Body of pancreas (tissue), 4 donors: ENCODE measurements around the gene DNAH3. TPM values are rescaled to one million over a fixed set of nuclear protein-coding genes. Genes with fewer than 3 reads are reported as not detected.

Experiments used
- ATAC-seq: fragments of 150-250 bp; one replicate; pipeline ENCODE4 v1.9.1; 2016
- DNase-seq, 4 donors: peaks; one replicate each; pipeline ENCODE4 v3.0.0-alpha.2; 2019
- H3K27ac ChIP-seq, 4 donors: fragments of 200-600 bp; sonication (generic); 1 replicate in 3 of 4; 2 replicates in 1 of 4; pipeline versions ENCODE4 v1.5.1 to v1.6.1; 2016 to 2019; ENCODE audit warnings: mild to moderate bottlenecking in 1 of 4, mixed read lengths in 1 of 4, moderate library complexity in 1 of 4
- H3K27me3 ChIP-seq, 2 donors: fragments of 200-600 bp; sonication (generic); one replicate each; pipeline ENCODE4 v1.6.0; 2016; ENCODE audit warnings: mild to moderate bottlenecking in 1 of 2
- H3K36me3 ChIP-seq, 2 donors: fragments of 200-600 bp; sonication (generic); replicated peaks in 1 of 2; 2 replicates each; pipeline ENCODE4 v1.5.1; 2016; ENCODE audit warnings: low read depth in 2 of 2; ENCODE audit not compliant: insufficient read depth in 1 of 2
- H3K4me1 ChIP-seq: fragments of 200-600 bp; sonication (generic); one replicate; pipeline ENCODE4 v1.6.0; 2016
- H3K4me3 ChIP-seq, 2 donors: fragments of 200-600 bp; sonication (generic); 1 replicate in 1 of 2; 2 replicates in 1 of 2; pipeline ENCODE4 v1.5.1; 2016 to 2019
- H3K9me3 ChIP-seq, 3 donors: fragments of 200-600 bp; sonication (generic); 1 replicate in 2 of 3; 2 replicates in 1 of 3; pipeline ENCODE4 v1.5.1; 2016
- CTCF ChIP-seq, 7 experiments: fragments of 450-650 bp in 4 of 7; fragments of 200-600 bp in 3 of 7; sonication (generic) in 3 of 7; IDR thresholded peaks; one replicate each; pipeline ENCODE4 v1.5.1; 2016 to 2019; ENCODE audit warnings: antibody characterized with exemption in 7 of 7
- POLR2A ChIP-seq, 3 donors: fragments of 450-650 bp; IDR thresholded peaks; one replicate each; pipeline ENCODE4 v1.6.1; 2016; ENCODE audit warnings: antibody characterized with exemption in 3 of 3, mild to moderate bottlenecking in 2 of 3
- WGBS, 2 donors: methylation state at CpG; one replicate each; pipeline ENCODE4 v1.1.5; 2017; 5-methylcytosine and 5-hydroxymethylcytosine counted together
- intact Hi-C: fragments of 100-400 bp; cut with DNase I; formaldehyde crosslinking; loops from one replicate; pipeline ENCODE4 v1.15.1; 2023
- total RNA-seq, 2 donors: library from RNA; depleted of rRNA; stranded (reverse); fragments of >200 nt; gene quantifications; one replicate each; pipeline ENCODE4 v1.1.0, GENCODE V29; 2016

DNAH3 gene
- total RNA-seq, 2 donors from 2014 or later, result not detected

DNA sequence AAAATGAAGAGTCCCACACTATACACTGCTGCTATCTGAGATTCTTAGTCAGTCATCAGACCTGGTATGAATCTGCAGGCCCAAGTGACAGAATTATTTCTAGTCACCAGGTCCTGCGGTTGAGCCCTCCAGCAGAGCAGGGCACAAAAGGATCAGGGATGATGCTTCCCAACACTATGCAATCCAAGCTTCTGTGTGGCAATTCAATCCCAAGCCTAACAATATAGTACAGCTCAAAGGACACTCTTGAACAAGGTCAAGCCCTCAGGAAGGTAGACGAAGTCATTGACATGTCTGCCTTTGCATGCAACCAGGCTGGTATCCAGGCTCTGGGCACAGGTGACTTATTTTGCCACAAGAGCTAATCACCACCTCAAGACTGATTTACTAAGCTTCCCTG lies 256.3 kb downstream of the DNAH3 start:
- TF ChIP-seq POLR2A (IDR thresholded peaks at IDR 0.05) (no peak), CTCF (IDR thresholded peaks at IDR 0.05) (no peak)
- Histone ChIP-seq H3K4me1 (peaks cover 42% of the 10 kb centered on the region), H3K9me3 (no peaks in the 10 kb centered on the region), H3K27me3 (no peaks in the 10 kb centered on the region), H3K4me3 (no peak overlapping the region), H3K36me3 (no peaks in the 10 kb centered on the region), H3K27ac (no peak overlapping the region)
- intact Hi-C loops, result no loop called here
- no peak for DNase-seq
- 78 to 100% methylated on average over 2 of the region's 2 CpGs for WGBS, 2 donors
- no peak for ATAC-seq

GRCh38 chr16:20889625-20890275 lies 260.9 kb downstream of the DNAH3 start:
- ATAC-seq (no peak), DNase-seq (no peak)
- TF ChIP-seq POLR2A (IDR thresholded peaks at IDR 0.05), result no peak
- no peak for TF ChIP-seq CTCF (IDR thresholded peaks at IDR 0.05)
- intact Hi-C loops, result no loop called here
- no peaks in the 10 kb centered on the region for H3K36me3 ChIP-seq
- H3K4me3 ChIP-seq, result no peak overlapping the region
- WGBS, 2 donors, result 82 to 89% methylated on average over 4 of the region's 4 CpGs
- H3K27ac ChIP-seq, result peak overlapping the region in 1 of 4 donors; percentile 20
- no peaks in the 10 kb centered on the region for H3K27me3 ChIP-seq
- H3K4me1 ChIP-seq, result peaks cover 52% of the 10 kb centered on the region
- H3K9me3 ChIP-seq, result no peaks in the 10 kb centered on the region

DNA sequence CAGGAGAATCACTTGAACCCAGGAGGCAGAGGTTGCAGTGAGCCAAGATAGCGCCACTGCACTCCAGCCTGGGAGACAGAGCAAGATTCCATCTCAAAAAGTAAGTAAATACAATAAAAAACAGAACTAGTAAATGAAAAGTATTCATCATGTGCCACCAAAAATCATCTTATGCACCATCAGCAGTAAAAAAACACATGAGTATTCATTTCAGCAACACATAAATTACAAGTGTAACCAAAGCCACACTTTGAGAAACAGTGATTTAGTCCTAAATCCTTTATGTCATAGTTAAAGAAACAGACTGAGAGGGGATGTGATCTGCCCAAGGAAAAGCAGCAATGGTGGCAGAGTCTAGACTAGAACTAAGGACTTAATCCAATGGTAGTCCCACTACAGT lies 263.4 kb downstream of the DNAH3 start:
- no peak for DNase-seq
- TF ChIP-seq CTCF (IDR thresholded peaks at IDR 0.05) (no peak), POLR2A (IDR thresholded peaks at IDR 0.05) (no peak)
- ATAC-seq, result no peak
- Histone ChIP-seq H3K27me3 (no peaks in the 10 kb centered on the region), H3K36me3 (no peaks in the 10 kb centered on the region), H3K4me1 (peaks cover 77% of the 10 kb centered on the region), H3K9me3 (no peaks in the 10 kb centered on the region), H3K27ac (peak overlapping the region in 2 of 4 donors; percentile 39 to 52), H3K4me3 (no peak overlapping the region)
- WGBS, 2 donors, result 93 to 100% methylated on average over 1 of the region's 1 CpG
- intact Hi-C loops, result no loop called here

DNA sequence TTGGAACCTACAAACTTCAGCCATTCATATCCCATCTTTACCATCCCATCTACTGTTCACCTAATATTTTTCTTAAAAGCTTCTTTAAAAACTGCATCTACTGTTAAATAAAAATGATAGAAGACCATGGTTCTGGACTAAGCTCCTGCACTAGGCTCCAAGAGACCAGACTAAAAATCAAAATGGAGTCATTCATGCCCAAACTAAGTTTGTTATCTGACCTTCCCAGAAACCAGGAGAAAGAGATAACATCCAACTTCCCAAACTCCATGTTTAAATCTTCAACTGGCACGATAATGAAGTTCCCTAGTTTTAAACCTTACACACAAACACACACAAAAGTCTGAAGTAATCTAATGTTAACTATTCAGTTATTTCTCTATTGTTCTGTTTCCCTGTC lies 264.3 kb downstream of the DNAH3 start:
- peaks cover 84% of the 10 kb centered on the region for H3K4me1 ChIP-seq

More for the DNA sequence above, 264.3 kb downstream of the DNAH3 start:
- TF ChIP-seq POLR2A (IDR thresholded peaks at IDR 0.05), result no peak
- no peak for TF ChIP-seq CTCF (IDR thresholded peaks at IDR 0.05)
- WGBS, 2 donors, result 41 to 69% methylated on average over 1 of the region's 1 CpG
- Histone ChIP-seq H3K27ac (no peak overlapping the region), H3K4me3 (no peak overlapping the region), H3K36me3 (no peaks in the 10 kb centered on the region), H3K27me3 (no peaks in the 10 kb centered on the region), H3K9me3 (no peaks in the 10 kb centered on the region)
- ATAC-seq (no peak), DNase-seq (no peak)
- intact Hi-C loops, result no loop called here
